Measurements from ENCODE around the gene BMP7. TPM values are rescaled to one million over a fixed set of nuclear protein-coding genes. Genes with fewer than 3 reads are reported as not detected.

BMP7 gene
- total RNA-seq, 2 experiments from 2014 or later: 2.2 to 94.2 TPM

GRCh38 chr20:57272883-57273535, 6.6 kb upstream of the BMP7 start:
- POLR2A ChIA-PET: interaction anchor here (0.5 to 1.3 kb wide), 3 partner anchors 8 to 46 kb away, joined by 3 read pairs; no protein-coding TSS in a partner anchor
- BruUV-seq (replicated peaks): no TSS peak
- TF ChIP-seq CTCF (conservative IDR thresholded peaks at IDR 0.05; ENCODE audit: low read length) (peak; percentile 30; the same call in 1 of the 2 replicates), EZH2phosphoT487 (IDR thresholded peaks at IDR 0.05; ENCODE audit: borderline replicate concordance, low read depth, low read length) (no peak)
- Histone ChIP-seq H3K36me3 (ENCODE audit: insufficient read depth, low read length) (no peaks in the 10 kb centered on the region), H2AFZ (ENCODE audit: low read length) (peak overlapping the region; percentile 54; the same call in 1 of the 2 replicates), H3K27ac (ENCODE audit: low read depth, low read length, poor library complexity, severe bottlenecking) (no peak overlapping the region), H3K9me2 (ENCODE audit: insufficient read depth, low read length) (no peaks in the 10 kb centered on the region), H3K79me2 (ENCODE audit: insufficient read depth, low read depth, low read length) (no peaks in the 10 kb centered on the region), H4K20me1 (ENCODE audit: insufficient read depth, low read length) (no peaks in the 10 kb centered on the region), H3K4me2 (ENCODE audit: low read length) (peak overlapping the region; percentile 27; the same call in 1 of the 2 replicates), H3K4me3 (ENCODE audit: low read depth, low read length, poor library complexity, severe bottlenecking) (no peak overlapping the region), H3K9me3 (ENCODE audit: low read length) (no peaks in the 10 kb centered on the region), H3K4me1 (ENCODE audit: insufficient read depth, low read length, poor library complexity, severe bottlenecking) (peaks cover 95% of the 10 kb centered on the region)
- intact Hi-C loops (cut with micrococcal nuclease; ENCODE audit: unreplicated experiment): no loop called here
- peak; percentile 67 for DNase-seq (ENCODE audit: low spot score)
- CTCF ChIA-PET (ENCODE audit: unreplicated experiment): no interaction called here

GRCh38 chr20:57270204-57270984, 4.0 kb upstream of the BMP7 start:
- Histone ChIP-seq H4K20me1 (ENCODE audit: insufficient read depth, low read length) (no peaks in the 10 kb centered on the region), H3K27ac (ENCODE audit: low read depth, low read length, poor library complexity, severe bottlenecking) (no peak overlapping the region), H3K4me3 (ENCODE audit: low read depth, low read length, poor library complexity, severe bottlenecking) (no peak overlapping the region), H3K36me3 (ENCODE audit: insufficient read depth, low read length) (no peaks in the 10 kb centered on the region), H3K9me3 (ENCODE audit: low read length) (no peaks in the 10 kb centered on the region), H2AFZ (ENCODE audit: low read length) (no peak overlapping the region), H3K4me2 (ENCODE audit: low read length) (peak overlapping the region; percentile 22; the same call in 1 of the 2 replicates), H3K9me2 (ENCODE audit: insufficient read depth, low read length) (no peaks in the 10 kb centered on the region), H3K4me1 (ENCODE audit: insufficient read depth, low read length, poor library complexity, severe bottlenecking) (peaks cover 85% of the 10 kb centered on the region), H3K79me2 (ENCODE audit: insufficient read depth, low read depth, low read length) (peaks cover 7% of the 10 kb centered on the region; the same call in 1 of the 2 replicates)
- BruUV-seq (replicated peaks): no TSS peak
- no peak for TF ChIP-seq EZH2phosphoT487 (IDR thresholded peaks at IDR 0.05; ENCODE audit: borderline replicate concordance, low read depth, low read length)
- peak; percentile 36 for TF ChIP-seq CTCF (conservative IDR thresholded peaks at IDR 0.05; ENCODE audit: low read length)
- ChIA-PET CTCF (ENCODE audit: unreplicated experiment) (no interaction called here), POLR2A (no interaction called here)
- DNase-seq (ENCODE audit: low spot score): no peak
- intact Hi-C loops (cut with micrococcal nuclease; ENCODE audit: unreplicated experiment): no loop called here

All from OCI-LY7 (cell line).